ENCODE data around the gene PSMD1. TPM values are rescaled to one million over a fixed set of nuclear protein-coding genes. Genes with fewer than 3 reads are reported as not detected.

Gene PSMD1
- total and polyA plus RNA-seq, 12 donors = 39.8 to 113 (median 94.0) TPM

DNA sequence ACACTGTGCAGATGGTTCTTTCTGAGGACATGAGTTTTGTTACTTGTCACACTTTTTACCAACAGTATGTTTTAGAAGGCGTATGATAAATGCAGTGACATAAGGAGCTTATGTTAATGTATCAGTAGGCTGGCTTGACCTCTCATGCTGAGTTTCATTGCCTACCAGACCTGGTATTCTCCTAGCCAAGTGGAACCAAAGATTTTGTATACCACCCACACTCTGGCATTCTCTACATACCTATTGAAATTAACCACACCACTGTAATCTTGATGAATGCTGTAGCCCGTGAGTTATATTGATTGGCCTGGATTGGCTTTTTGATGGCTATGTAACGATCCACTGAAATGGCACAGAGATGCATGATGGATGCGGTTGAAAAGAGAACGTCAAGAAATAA is 56.8 kb downstream of the PSMD1 start:
- Histone ChIP-seq H3K36me3 (peaks cover 0 to 61% (median 6%) of the 10 kb centered on the region in 9 donors), H3K9me3 (no peaks in the 10 kb centered on the region), H3K27ac (no peak overlapping the region), H3K27me3 (no peaks in the 10 kb centered on the region), H3K4me1 (peaks cover 0 to 20% (median 11%) of the 10 kb centered on the region in 9 donors), H3K4me3 (no peak overlapping the region)
- intact Hi-C loops (cut with DNase I) = loop anchor here in 2 of 10 donors (5.0 kb wide), 2 partner anchors 79 to 339 kb away; no protein-coding TSS in a partner anchor
- ATAC-seq (no peak), DNase-seq (no peak)
- TF ChIP-seq CTCF (IDR thresholded peaks at IDR 0.05) = no peak
- 94 to 96% methylated on average over 5 of the region's 5 CpGs for WGBS, 2 donors

DNA sequence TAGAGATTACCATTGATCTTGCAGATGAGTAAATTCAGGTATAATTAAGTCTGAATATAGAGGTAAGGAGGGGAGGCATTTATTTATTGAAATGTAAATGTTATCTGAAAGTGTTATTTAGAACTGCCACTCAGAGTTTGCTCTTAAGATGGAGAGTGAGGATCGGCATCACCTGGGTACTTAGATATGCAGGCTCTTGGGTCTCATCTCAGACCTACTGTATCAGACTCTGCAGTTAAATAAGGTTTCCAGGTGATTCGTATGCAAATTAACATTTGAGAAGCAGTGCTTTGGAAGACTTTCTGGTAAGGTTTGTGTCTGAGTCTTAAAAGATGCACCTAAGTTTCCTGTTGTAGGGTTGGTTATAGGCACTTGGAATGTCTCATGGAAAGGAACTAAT is 59.0 kb downstream of the PSMD1 start:
- TF ChIP-seq CTCF (IDR thresholded peaks at IDR 0.05) = no peak
- Histone ChIP-seq H3K27me3 (no peaks in the 10 kb centered on the region), H3K9me3 (no peaks in the 10 kb centered on the region), H3K4me3 (no peak overlapping the region), H3K4me1 (peaks cover 0 to 16% (median 9%) of the 10 kb centered on the region in 9 donors), H3K27ac (no peak overlapping the region), H3K36me3 (peaks cover 0 to 40% (median 0%) of the 10 kb centered on the region in 9 donors)
- DNase-seq (no peak), ATAC-seq (no peak)
- intact Hi-C loops (cut with DNase I) = no loop called here
- WGBS, 2 donors = 92 to 94% methylated on average over 2 of the region's 2 CpGs

GRCh38 chr2:231117148-231117547 is 60.5 kb downstream of the PSMD1 start:
- Histone ChIP-seq H3K4me3 (no peak overlapping the region), H3K36me3 (peaks cover 0 to 26% (median 0%) of the 10 kb centered on the region in 9 donors), H3K27me3 (no peaks in the 10 kb centered on the region), H3K27ac (peak overlapping the region in 1 of 10 donors; percentile 2), H3K4me1 (peaks cover 0 to 5% (median 0%) of the 10 kb centered on the region in 9 donors), H3K9me3 (no peaks in the 10 kb centered on the region)
- intact Hi-C loops (cut with DNase I) = no loop called here
- ATAC-seq = no peak
- no peak for TF ChIP-seq CTCF (IDR thresholded peaks at IDR 0.05)
- DNase-seq = no peak
- WGBS, 2 donors = 62 to 64% methylated on average over 1 of the region's 1 CpG

DNA sequence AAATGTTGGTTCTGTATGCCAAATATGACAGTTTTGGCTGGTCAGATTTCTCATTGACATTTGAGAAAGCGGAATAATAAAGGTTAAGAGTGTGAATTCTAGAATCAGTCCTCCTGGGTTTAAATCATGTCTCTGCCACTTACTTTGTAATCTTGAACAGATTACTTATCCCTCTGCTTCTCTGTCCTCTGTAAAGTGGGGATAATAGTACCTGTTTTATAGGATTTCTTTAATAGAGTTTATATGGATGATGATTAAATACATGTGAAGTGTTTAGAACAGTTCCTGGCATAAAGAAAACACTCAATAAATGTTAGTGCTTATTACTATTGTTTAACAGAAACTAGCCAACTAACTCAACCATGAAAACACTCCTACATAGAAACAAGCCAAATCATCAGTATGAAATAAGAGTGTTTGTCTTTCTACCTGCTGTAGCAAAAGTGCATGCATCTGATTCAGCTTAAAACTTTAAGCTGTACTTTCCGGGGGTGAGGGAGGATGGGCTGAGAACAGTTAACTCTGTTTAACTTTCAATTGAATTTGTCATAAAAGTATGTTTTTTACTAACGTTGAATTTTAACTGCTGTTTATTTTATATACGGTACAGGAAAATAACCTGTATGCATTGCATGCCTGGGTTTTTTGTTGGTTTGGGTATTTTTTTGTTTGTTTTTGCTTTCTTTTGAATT is 61.4 kb downstream of the PSMD1 start:
- Histone ChIP-seq H3K27ac (peak overlapping the region in 1 of 10 donors; percentile 2), H3K36me3 (peaks cover 0 to 18% (median 0%) of the 10 kb centered on the region in 9 donors), H3K27me3 (no peaks in the 10 kb centered on the region), H3K4me3 (peak overlapping the region in 2 of 10 donors; percentile 8), H3K9me3 (no peaks in the 10 kb centered on the region), H3K4me1 (peaks cover 0 to 12% (median 4%) of the 10 kb centered on the region in 9 donors)
- intact Hi-C loops (cut with DNase I) = no loop called here
- DNase-seq (no peak), ATAC-seq (no peak)
- TF ChIP-seq CTCF (IDR thresholded peaks at IDR 0.05) = no peak
- WGBS, 2 donors = 81% methylated on average over 4 of the region's 4 CpGs
